ENCODE measurements around the gene GPI. TPM values are rescaled to one million over a fixed set of nuclear protein-coding genes. Genes with fewer than 3 reads are reported as not detected.

The GPI gene
- total RNA-seq, 1 donor from 2014 or later = 672 TPM

DNA sequence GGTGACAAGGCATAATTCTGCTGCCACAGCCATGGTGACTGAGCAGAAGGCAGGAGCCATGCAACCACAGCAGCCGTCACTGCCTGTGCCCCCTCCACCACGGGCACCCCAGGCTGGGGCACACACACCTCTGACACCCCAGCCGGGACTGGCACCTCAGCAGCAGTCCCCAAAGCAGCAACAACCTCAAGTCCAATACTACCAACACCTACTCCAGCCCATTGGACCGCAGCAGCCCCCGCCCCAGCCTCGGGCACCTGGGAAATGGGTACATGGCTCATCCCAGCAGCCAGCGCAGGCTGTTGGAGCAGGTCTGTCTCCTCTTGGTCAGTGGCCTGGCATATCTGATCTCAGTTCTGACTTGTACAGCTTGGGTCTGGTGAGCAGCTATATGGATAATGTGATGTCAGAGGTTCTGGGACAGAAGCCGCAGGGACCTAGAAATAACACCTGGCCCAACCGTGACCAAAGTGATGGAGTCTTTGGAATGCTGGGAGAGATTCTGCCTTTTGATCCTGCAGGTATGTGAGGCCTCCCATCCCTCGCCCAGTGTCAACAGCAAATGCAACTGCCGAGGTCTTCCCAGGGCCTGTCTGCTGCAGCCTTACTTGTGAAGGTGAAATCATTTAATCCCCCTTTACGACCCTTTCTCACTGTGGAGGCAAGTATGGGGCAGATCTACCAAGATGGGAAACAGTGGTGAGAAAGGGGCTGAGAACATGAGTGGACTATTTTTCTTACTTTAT, 22.9 kb upstream of the GPI start:
- no peak for DNase-seq (ENCODE audit: low read depth)

DNA sequence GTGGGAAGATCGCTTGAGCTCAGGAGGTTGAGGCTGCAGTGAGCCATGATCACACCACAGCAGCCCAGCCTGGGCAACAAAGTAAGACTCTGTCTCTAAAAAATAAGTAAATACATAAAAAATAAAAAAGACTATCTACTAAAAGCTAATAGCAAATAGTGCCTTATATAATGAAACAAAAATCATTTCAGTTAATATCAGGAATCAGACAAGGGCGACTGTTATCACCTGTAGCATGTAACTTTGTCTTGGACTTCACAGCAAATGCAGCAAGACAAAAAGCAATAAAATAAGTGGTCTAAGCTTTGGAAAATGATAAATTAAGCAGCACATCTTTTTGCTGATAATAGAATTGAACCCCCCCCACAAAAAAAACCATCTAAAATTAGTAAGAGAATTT, 21.2 kb upstream of the GPI start:
- DNase-seq (ENCODE audit: low read depth) = no peak

DNA sequence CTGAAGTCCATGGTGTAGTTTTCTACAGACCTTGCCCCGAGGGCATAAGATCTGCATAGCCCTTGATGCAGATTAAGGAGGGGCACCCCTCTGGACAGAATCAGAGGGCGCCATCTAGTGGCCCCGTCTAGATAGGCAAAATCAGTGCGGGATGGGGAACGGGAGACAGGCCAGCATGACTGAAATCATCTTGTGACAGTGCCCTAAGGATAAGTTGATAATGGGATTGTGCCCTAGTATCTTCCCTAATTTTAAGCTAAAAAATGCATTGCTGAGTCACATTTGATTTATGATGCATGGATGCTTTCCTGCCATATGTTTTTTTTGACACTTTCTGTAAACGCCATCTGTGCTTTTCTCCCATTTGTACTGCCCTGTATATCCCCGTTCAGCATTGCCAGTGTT, 19.0 kb upstream of the GPI start:
- peak; percentile 44 for DNase-seq (ENCODE audit: low read depth)

DNA sequence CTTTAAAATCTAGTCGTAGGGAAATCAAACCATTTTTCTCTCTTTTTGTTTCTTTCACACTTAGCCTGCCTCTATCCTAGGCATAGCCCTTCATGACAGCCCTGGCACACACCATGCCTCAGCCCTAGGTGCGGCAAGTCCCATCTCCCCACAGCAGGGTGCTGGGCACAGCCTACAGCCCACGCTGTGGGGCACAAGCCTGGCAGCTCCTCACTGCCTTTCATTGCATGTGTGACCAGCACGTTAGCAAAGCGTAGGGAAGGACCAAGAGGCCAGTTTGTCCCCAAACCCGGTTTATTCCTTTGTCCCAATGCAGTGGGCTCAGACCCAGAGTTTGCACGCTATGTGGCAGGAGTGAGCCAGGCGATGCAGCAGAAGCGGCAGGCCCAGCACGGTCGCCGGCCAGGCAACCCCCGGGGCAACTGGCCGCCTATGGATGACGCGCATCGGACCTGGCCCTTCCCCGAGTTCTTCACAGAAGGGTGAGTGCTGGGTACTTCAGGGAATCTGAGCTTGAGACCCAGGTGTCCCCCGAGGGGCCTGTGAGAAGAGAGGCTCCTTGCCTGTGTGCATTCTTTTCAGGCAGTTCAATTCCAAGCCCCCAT, 17.3 kb upstream of the GPI start:
- DNase-seq (ENCODE audit: low read depth) = no peak

DNA sequence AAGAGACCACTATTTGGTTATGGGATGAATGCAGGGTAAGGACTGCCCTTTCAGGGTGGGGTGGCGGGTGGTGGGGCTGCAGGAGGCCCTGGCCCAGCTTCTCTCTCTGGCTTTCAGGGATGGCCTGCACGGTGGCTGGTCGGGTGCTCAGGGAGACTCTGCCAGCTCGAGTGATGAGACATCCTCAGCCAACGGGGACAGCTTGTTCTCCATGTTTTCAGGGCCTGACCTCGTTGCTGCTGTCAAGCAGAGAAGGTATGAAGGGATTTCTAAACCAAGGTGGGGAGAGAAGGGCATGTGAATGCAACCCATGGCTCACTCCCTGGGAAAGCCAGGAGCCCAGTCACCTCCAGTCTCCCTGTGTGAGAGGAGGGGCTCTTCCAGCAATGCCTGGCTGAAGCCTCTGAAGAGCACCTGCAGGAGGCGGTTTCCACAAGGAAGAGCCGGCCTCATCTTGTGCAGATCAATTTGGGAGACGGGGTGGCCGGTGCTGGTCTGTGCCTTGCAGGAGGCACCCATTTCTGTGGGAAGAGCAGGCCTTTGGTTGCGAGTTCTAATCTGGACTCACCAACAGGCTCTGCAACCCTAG, 16.0 kb upstream of the GPI start:
- DNase-seq (ENCODE audit: low read depth) = no peak

DNA sequence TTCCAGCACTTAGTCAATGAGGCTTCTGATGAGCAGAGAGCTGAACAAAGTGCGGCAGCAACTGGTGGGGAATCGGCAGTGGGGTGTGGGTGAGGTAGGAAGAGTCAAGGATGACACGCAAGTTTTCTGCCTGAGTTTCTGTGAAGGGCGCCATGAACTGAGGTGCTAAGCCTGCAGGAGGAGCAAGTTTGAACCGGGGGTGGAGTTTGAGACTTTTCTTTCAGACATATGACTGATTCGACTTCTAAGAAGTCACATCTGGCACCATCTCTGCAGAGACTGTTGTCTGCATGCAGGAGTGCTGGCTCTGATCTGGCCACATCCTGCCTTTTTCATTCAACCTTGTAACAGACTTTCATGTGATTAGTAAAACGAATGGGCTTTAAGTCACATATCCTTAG, 14.8 kb upstream of the GPI start:
- no peak for DNase-seq (ENCODE audit: low read depth)

DNA sequence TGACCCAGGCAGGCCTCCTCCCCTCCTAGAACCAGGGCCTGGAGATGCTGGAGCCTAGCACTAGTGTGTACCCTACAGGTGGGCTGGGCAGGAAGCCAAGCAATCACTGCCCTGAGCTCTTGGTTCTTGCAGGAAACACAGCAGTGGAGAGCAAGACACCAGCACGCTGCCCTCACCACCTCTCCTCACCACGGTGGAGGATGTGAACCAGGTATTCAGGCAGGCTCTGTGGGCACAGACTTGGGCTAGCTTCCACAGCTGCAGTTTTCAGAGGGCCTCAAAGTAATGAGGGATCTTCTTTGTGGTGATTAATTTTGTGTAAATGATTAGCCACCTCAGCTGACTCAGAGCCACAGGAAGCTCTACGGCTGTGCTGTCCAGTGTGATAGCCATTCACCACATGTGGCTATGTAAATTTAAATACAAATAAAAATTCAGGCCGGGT, 13.6 kb upstream of the GPI start:
- peak; percentile 94 for DNase-seq (ENCODE audit: low read depth)

DNA sequence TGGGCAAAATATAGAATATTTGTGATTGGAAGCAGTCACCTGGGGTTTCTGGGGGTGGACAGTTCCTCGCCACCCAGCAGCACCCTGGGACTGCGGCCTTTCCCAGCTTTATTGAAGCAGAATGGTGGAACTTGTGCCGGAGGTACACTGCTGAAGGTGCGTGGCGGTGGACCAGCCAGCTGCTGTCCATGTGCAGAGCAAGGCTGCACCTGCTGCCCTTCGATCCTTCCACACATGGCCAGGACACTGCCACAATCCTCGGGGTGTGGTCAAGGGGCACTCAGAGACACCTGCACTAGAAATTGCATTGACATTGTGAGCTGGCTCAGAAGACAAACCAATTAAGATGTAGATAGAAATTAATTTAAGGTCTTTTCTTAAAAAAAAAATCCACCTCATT, 11.4 kb upstream of the GPI start:
- DNase-seq (ENCODE audit: low read depth) = no peak

DNA sequence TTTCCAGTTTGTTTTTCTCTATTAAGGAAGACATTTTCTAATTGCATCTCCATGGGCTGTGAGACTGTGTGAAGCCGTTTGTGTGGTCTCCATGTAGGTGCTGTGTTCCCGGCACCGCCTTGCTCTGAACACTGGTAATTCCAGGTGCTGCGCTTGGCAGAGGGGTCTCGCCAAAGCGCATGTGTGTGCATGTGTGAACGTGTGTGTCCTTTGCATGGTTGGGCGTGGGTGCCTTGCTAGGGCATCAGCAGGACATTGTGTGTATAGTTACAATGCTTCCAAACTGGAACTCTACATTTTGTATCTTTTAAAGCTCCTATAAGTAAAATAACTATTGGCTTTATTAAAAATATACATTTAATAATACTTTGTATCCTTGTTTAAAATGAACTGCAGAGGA, 9.8 kb upstream of the GPI start:
- no peak for DNase-seq (ENCODE audit: low read depth)

DNA sequence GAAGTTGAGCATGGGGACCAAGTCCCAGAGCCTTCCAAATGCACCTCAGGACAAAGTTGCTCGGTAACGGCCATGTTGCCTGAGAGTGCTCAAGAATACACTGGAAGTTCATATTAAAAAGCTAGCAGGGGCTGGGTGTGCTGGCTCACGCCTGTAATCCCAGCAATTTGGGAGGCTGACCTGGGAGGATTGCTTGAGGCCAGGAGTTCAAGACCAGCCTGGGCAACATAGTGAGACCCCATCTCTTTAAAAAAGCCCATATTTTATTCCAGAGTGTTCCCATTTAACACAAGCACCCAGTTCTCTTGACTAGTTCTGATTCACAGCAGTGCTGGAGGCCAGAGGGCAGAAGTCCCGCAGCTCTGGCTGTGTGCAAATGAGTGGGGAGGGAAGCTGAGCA, 8.1 kb upstream of the GPI start:
- no peak for DNase-seq (ENCODE audit: low read depth)

DNA sequence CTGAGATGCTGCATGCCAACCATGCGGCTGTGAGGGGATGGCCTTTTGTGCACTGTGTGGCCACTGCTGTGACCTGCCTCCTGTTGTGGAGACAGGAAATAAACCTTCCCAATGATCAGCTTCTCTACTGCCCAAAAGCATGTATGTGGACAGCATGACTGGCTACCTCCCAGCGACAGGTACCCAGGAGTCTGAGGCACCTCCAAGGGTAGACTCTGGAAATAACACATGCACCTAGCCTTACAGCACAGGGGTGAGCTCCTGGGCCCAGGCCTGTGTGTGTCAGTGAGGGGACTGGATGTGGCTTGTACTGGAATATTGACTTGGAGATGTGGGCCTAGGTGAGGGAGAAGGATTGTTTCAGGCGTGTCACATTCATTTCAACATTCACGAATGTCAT, 7.6 kb upstream of the GPI start:
- no peak for DNase-seq (ENCODE audit: low read depth)

DNA sequence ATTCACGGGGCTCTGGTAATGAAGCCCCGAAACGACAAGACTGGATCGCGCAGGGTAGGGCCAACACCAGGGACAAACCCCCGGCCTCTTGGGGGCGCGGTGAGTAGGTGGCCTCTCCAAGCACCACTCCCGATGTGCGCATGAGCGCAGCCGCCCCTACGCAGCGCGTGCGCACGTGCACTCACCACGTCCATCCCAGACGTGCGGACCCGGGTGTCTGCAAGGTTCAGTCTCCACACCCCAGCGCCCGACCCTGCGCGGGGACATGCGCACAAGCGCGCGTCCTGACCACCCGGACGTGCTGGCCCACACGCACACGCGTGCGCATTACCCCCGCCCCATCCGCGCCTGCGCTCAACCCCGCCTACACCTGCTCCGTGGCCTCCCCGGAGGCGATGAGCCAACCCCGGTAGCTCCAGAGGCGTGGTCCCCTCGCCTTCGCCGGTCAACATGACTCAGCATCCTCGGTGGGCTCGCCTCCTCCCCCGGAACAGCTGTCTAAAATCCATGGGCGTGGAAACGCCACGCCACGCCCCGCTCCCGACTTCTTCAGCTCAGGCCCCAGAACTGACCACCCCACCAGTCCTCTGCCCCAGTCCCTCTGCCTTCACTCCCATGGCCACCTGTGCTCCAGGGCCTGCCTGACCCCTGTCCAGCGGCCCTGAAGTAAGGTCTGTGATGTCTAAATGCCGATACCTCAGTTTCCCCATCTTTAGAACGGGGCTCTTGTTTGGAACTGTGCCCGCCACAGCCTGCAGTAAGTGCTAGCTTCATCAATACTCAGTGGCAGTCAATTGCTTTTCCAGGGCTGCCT, 5.6 kb upstream of the GPI start:
- DNase-seq (ENCODE audit: low read depth) = peak; percentile 91

DNA sequence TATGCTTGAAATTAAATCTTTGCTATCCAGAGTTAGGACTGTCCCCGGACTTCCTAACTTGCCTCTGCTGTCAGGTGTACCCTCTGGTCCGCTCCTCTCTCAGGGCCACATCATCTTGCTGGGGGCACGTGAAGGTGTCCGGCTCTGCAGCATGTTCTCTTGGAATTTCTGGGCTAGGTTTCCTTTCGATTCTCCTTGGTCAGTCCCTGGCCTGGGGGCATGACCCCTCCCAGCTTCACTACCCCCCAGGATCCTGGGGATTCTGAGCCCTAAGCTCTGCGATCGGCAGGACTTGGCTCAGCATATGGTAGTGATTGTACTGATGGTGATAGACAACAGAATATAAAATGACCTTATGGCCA, 5.1 kb upstream of the GPI start:
- no peak for DNase-seq (ENCODE audit: low read depth)

DNA sequence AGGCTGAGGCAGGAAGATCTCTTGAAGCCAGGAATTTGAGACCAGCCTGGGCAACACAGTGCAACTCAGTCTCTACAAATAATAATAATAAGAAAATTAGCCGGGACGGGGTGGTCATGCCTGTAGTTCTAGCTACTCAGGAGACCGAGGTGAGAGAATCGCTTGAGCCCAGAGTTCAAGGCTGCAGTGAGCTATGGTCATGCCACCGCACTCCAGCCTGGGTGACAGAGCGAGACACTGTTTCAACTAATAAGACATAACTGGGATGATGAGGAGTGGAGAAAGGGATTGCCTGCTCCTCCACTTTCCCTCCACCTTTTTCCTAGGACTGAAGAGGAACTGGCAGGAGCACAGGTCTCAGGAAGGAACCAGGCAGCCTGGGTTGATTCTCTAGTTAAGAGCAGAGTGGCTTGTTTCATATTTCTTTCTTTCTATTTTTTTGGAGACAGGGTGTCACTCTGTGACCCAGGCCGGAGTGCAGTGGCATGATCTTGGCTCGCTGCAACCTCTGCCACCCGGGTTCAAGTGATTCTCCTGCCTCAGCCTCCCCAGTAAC, 4.6 kb upstream of the GPI start:
- DNase-seq (ENCODE audit: low read depth) = no peak

DNA sequence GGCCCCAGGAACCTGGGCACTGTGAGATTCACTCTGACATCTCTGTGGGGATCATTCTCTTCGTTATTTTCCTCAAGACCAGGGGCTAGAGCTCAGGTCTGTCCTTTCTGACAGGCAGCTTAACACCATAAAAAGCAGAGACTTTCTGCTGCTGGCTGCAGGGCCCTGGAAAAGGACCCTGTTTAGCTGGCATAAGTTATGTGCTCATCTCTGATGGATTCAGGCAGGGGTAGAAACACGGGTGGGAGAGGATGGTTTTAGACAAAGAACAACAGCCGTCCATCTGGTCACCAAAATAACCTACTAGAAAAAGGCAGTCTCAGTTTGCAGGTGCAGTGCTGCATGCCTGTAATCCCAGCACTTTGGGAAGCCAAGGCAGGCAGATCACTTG, 2.3 kb upstream of the GPI start:
- no peak for DNase-seq (ENCODE audit: low read depth)

DNA sequence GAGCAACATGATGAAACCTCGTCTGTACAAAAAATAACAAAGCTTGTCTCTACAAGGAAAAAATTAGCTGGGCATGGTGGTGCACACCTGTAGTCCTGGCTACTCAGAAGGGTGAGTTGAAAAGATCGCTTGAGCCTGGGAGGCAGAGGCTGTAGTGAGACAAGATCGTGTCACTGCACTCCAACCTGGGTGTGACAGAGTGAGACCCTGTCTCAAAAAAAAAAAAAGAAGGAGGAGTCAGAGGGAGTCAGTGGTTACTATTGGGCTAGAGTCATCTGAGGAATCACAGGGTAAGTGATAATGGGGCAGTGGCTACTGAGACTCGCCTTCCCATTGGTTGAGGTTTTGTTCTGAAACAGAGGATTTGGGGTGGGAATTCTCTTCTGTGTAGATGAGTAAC, 1.9 kb upstream of the GPI start:
- DNase-seq (ENCODE audit: low read depth) = no peak

DNA sequence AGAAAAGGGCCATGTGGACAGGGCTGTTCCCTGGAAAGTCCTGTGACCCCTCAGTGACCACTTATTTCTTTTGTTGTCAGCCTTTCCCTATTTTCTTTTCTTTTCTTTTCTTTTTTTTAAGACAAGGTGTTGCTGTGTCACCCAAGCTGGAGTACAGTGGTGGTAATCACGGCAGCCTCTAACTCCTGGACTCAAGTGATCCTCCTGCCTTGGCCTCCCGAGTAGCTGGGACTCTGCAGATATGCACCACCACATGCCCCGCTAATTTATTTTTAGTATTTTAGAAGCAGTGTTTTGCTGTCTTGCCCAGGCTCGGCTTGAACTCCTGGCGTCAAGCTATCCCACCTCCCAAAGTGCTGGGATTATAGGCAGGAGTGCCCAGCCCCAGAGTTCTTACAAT, 1.1 kb upstream of the GPI start:
- DNase-seq (ENCODE audit: low read depth) = no peak

DNA sequence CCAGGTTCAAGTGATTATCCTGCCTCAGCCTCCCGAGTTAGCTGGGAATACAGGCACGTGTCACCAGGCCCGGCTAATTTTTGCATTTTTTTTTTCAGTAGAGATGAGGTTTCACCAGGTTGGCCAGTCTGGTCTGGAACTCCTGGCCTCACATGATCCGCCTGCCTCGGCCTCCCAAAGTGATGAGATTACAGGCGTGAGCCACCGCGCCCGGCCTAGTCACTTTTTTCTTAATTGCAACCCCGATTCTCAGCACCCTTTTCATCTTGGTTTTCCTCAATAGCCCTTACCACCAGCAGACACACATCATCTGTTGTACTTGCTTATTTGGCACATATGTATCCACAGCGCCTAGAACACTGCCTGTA, 550 bp upstream of the GPI start:
- DNase-seq (ENCODE audit: low read depth) = no peak

DNA sequence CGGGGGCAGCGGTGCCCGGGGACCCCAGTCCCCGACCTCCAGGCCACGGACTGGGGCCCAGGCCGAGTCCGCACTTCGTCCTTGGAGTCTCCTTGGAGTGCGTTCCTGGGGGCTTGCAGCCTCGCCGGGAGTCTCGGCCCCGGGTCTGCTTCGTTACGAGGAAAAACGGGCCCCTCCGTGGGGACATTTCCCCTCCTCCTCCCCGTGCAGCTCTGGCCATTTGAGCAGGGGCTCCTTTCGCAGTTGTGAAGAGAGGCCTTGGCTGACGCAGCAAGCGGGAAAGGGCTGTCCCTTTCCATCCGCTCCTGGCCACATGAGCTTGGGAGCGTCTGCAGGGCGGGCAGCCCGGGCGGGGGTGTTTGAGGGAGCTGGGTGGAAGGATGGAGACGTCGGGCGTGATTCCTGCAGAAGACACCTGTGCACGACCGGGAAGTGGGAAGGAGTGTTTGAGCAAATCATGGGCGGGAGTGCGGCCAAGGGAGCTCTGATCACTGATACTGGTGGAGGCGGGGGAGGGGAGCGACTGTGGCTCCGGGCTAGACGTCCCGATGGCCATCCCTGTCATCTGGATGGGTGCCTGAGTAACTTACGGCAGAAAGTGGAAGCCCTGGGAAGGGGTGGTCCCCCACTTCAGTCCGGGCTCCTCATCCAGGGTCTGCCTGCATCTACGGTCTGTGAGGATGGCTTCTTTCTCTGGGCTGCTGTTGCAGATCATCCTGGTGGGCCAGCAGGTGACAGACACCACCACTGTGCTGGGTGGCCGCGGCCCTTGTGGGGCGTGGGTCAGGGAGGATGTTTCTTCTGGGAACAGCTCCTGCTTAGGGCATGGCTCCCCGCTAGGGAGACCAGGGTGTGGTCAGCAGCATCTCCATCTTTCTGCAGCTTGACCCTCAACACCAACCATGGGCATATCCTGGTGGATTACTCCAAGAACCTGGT, 736 bp downstream of the GPI start:
- DNase-seq (ENCODE audit: low read depth) = no peak

DNA sequence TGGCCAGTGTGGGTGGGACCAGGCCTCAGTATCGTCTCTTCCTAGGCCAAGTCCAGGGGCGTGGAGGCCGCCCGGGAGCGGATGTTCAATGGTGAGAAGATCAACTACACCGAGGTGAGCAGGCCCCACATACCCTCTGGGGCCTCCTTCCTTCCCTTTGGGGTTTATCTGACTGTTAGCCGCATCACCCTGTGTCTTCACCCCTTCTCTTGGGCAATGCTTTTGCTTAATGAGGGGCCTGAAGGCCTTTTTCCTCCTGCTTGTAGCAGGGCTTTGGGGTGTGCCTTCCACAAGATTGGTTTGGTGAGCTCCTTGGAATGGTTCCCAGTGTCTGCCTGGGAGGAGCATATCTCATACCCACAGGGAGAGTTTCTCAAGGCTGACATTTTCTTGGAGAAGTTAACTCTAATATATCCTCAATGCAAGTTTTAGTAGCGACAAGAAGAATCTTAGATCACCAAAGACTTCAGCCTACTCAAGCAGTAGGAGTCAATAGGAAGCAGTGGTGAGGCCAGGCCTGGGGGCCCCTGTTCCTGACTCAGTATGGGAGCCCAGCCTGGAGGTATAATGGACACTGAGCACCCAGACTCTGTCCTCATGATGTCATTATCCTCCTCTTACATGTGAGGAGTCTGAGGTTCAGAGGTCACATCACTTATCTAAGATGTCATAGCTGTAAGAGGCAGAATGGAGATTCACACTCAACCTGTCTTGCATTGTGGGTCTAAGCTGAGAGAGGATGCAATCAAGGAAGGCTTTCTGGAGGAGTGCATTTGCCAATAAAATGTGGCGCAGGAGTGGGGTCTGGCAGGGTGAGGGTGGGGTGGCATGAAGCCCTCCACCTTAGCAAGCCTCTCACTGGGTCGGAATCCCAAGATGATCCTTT, 2.0 kb downstream of the GPI start:
- DNase-seq (ENCODE audit: low read depth) = peak; percentile 28

Data from renal cortical epithelial cell (primary cell).